Stimulated activated CD8-positive, alpha-beta memory T cell treated with anti-CD3 and anti-CD28 coated beads, Interleukin-4, amount 100 ng/mL, for 4 hours (primary cell): ENCODE measurements around the gene ZKSCAN8.
A peak's percentile ranks its signal among the peaks of the same experiment; 100 is the strongest.

Experiments
- DNase-seq, 2 donors: peaks; one replicate each; pipeline ENCODE4 v3.0.0-alpha.2; 2020; ENCODE audit warnings: low read depth in 2 of 2, low spot score in 1 of 2

ZKSCAN8 gene

DNA sequence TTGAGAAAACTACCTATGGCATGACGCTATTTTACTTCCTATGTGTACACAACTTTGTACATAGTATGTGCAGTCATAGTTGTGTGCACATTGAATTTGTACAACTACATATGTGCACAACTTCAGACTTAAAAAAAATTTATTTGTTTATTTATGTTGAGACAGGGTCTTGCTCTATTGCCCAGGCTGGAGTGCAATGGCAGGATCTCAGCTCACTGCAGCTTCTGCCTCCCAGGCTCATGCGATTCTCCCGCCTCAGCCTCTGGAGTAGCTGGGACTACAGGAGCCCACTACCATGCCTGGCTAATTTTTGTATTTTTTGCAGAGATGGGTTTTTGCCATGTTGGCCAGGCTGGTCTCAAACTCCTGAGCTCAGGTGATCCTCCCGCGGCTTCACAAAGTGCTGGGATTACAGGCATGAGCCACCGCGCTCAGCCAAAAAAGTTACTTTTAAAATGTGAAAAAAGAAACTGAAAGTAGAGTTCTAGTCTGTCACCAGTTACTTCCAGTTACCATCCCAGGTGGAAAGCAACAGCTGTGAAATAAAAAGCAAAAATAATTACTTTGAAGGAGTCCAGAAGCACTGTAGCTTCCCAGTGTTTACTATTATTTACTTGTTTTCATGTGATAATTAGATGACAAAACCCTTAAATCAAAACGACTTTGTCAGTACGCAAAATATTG, 1.7 kb upstream of the ZKSCAN8 start:
- no peak for DNase-seq

DNA sequence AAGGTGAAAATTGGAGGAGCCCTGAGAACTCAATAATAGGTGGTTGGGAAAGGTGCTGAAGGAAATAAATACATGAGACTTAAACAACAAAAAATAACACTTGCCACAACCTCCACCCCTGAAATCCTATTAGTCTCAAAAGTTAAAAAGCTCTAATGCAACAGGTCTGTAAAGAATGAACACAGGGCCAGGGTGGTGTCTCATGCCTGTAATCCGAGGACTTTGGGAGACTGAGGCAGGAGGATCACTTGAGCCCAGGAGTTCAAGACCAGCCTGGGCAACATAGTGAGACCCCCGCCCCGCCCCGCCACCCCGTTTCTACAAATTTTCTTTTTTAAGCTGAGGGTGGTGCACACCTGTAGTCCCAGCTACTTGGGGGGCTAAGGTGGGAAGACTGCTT, 1.1 kb upstream of the ZKSCAN8 start:
- no peak for DNase-seq

DNA sequence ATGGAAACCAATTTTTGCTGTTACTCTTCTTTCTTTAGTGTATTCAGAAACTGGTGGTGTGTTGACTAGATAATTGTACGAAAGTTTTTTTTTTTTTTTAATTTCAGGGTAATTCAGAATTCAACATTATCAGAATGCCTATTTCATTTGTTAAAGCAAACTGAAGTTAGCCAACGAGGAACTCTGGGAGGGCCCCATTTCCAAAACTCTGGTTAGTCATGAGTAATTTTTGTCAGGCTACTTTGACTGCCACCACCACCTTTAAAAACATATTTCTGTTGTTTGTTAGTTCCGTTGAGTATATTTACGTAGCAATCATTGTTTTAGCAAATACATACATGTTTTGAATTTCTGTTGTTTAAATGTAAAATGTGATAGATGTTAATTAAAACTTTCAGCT, 763 bp downstream of the ZKSCAN8 start:
- DNase-seq, result no peak

DNA sequence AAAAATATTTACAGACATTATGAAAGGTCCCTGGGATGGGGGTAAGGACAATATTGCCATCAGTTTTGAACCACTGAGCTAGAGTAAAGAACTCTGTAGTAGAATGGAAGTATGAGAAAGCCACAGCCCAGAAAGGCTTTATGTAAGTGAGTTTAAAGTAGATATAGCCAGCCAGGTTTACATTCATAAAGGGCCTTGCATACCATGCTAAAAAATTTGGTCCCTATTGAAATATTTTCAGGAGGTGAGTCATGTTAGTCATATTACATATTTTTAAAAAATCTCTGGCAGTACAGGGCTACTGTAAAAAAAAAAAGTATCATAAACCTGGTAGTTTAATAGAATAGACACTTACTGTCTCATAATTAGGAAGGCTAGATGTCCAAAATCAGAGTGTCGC, 3.5 kb downstream of the ZKSCAN8 start:
- no peak for DNase-seq

DNA sequence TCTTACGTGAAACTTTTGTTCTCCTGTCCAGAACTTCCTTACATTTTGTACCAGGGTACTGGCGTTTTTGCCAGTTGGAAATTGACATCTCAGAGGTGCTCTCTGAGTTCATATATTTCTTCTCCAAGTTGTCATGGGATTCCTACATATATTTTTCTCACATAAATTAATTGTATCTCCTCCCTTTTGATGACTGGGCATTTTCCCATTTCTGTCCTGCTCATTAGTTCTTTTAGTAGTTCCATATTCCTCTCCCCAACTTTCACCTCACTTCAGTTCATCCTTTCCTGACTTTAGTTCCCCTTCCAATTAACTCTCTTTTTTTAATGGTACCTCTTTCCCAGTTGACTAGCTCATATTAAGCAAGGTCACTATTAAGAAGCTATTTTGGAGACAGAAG, 10.8 kb downstream of the ZKSCAN8 start:
- no peak for DNase-seq

DNA sequence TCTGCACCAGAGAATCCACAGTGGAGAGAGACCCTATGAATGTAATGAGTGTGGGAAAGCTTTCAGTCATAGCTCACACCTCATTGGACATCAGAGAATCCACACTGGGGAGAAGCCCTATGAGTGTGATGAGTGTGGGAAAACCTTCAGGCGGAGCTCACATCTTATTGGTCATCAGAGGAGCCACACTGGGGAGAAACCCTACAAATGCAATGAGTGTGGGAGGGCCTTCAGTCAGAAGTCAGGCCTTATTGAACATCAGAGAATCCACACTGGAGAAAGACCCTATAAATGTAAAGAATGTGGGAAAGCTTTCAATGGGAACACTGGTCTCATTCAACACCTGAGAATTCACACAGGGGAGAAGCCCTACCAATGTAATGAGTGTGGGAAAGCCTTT, 11.9 kb downstream of the ZKSCAN8 start:
- DNase-seq, result no peak

DNA sequence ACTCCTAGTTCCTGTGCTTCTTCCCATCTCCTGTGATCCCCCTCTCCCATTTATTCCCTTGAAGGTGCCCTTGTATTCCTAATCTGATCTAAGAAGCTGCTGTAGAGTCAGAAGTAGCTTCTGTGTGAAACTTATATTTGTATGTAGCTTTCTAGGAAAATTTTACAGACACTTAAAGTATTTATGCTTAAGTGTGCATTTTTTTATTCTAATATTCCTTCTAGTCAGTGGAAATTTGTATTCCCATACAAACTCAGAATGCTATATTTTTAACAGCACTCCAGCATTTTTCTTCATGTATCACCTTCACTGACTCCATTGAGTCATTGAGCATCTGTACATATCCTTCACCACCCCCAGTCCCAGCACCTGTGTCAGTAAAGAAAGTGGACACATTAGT, 12.7 kb downstream of the ZKSCAN8 start:
- DNase-seq, result no peak

DNA sequence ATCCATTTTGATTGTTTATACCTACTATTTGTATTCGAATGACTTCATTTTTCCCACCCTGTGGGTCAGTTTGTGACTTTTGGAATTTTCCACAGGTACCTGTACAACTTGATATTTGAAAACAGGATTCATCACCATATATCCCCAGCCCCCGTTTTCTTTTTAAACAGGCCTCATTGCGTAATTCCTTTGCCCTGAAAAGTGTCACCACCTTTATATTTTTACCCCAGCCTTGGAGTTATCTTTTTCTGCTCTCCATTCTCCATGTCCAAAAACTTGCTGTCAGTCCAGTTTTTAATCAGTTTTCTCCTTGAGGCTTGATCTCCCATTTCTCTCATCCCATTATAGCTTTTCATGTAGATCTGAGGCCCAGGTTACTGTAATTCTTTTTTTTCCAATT, 16.6 kb downstream of the ZKSCAN8 start:
- DNase-seq, result no peak

DNA sequence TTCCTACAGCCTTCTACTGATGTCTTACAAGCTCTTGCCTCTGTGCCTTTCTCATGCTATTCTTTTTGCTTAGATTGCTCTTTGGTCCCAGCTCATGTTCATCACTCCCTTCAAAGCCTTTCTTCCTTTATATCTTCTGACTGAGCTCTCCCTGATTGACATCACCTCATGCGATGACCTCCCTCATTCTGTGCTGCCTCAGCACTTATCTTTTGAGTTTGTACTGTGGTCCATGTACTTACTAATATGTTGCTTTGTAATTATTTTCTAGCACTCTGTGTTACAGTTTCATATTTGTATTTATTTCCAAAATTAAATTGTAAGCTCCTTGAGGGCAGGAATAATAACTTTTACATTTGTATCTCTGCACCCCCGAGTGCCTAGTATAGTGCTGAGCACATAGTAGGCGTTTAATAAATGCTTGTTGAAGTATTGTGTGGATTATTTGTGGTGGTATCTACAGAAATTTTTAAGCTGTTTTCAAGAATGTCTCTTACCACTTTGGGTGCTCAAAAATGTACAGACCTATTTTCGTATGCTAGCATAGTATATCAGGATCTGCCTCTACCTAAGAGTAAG, 17.4 kb downstream of the ZKSCAN8 start:
- DNase-seq, result no peak

DNA sequence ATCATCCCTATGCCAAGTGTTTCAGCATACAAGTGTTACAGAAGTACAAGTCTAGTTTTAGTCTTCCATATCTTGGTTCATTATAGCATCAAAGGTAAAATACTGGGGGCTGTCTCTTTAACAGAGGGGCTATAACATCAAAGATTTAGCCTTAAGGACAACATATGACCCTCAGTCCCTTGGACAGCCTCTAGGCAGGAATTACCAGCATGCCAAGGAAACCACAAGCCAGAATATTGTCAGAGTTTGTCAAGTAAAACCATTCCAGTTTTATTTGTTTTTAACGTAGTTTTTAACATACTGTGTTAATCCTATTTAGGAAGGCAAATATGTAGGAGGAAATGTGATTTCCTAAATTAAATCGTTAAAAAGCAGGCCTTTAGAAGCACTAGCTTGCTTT, 18.6 kb downstream of the ZKSCAN8 start:
- DNase-seq, result no peak

DNA sequence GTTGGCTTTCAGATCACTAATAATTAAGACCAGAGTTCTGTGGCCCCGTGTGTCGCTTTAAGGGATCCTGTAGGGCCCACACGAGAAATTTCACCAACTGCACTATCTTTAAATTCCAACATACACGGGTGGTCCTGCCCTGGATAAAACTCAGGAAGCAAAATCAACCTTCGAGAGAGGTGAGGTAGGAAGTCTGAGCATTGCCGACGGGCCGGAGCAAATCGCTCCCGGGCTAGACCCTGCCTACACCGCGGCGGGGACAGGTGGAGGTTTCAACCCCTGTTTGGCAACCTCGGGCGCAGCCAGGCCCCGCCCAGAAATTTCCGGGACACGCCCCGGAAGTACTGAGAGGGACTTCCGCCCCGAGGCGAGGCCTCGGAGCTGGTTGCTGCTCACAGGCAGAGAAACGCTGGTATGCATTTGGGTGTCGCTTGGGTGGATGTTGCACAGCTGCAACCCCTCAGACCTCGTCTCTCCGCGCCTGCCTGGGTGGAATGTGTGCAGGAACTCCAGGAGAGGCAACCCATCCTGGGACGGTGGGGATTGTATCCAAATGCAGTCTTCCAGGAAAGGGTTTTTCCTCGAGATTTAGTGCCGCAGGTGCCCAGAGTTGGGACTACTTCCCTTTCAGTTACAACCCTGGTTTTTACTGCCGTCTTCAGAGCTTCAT, 19.9 kb downstream of the ZKSCAN8 start:
- DNase-seq, result peak; percentile 64 to 67

DNA sequence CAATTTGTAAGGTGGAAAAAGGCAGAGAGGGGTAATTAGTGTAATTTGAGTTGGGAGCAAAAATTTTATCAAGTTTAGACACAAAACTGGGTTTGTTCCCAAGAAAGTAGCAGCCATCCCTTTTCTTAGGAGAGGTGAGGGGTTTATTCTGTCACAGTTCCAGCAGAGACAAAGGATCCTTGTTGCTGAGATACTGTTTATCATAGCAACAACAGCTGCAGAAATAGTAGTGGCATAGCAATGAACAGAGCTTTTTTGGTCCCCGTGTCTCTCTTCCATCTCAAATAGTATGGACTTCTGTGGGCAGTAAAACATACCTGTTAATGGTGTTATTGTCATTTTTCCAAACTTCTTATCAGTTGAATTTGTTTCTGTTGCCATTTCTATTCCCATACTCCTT, 23.9 kb downstream of the ZKSCAN8 start:
- DNase-seq, result no peak

DNA sequence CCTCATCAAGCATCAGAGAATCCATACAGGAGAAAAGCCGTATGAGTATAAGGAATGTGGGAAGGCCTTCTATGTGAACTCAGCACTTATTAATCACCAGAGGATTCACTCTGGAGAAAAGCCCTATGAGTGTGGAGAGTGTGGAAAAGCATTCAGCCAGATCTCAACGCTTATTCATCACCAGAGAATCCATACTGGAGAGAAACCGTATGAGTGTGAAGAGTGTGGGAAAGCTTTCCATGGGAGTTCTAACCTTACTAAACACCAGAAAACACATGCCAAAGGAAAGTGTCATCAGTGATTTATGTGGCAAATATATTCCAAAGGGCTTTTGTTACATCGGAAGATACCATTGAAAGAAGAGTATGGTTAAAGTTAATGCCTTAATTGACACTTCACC, 25.4 kb downstream of the ZKSCAN8 start:
- no peak for DNase-seq

DNA sequence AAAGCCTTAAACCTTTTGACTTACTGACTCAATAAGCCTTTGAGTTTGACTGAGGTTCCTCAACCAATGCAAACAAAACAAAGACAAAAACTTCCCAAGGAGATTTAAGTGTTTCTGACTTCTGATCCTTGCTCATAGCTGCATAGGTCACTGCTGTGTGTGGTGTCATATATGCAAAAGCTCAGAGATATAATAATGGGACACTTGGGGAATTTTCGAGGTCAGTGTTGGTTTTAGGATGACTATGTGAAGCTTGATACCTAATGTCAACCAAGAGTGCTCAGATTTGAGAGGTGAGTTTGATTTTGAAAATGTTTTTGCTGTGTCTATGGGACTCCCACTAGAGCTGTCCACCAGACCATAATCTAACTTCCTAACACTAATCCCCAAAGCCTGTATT, 26.2 kb downstream of the ZKSCAN8 start:
- DNase-seq, result no peak

DNA sequence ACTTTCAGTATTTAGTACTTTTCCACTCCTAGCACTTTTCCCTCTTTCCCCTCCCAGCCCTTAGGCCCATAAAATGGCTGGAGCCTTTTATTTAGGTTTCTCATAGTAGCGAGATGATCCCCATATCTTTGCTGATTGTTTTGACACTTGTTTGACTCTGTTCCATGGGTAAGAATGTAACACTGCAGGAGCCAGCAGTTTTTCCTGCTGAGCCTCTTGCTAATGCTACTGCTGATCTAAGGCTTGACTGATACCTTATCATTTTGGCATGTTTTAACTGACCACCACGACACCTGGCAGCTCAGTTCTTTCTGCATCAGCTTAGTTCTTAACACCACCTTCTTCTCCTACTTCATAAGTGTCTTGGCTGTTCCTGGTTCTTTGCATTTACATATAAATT, 29.6 kb downstream of the ZKSCAN8 start:
- no peak for DNase-seq

DNA sequence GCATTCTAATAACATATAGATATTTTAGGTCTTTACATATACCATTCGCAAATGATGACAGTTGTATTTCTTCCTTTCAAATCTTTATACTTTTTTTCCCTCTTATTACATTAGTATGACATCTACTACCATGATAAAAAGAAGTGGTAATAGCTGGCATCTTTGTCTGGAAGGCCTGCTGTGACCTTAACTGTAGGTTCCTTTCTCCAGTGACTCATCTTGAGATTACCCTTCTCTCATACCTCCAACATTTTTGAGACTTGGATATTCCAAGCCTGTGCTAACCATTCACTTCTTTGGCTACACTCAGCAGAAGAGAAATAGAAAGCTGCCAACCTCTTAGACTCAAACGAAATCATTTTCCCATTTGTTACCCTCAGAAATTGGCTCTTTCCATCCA, 30.3 kb downstream of the ZKSCAN8 start:
- no peak for DNase-seq

DNA sequence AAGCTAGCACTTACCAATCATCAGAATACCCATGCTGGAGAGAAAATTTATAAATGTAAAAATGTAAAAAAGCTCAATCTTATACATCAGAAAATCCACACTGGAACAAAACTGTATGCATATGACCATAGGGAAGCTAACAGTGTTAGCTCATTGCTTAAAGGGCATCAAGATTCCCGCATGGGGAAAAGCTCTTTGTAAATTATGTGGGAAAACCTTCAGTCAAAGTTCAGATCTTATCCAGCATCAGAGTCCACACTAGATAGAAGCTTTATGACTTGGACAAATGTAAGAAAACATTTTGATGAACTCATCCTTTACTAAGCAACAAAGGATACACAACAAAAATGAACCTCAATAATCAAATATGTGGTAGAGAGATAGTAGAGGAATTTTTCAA, 34.7 kb downstream of the ZKSCAN8 start:
- DNase-seq, result no peak

DNA sequence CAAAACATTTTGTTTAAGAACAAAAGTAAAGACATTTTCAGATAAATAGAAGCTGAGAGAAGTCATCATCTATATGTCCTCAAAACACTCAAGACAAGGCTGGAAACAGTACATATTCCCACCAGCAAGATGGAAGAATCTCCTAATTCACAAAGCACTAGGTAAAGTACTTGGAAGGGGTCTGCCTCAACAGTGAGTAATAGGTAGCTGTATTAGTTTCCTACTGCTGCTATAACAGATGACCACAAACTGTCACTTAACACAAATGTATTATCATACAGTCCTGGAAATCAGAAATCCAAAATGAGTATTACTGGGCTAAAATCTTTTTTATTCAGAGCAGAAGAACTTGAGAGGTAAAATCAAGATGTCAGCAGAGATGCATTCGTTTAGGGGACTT, 40.6 kb downstream of the ZKSCAN8 start:
- no peak for DNase-seq

DNA sequence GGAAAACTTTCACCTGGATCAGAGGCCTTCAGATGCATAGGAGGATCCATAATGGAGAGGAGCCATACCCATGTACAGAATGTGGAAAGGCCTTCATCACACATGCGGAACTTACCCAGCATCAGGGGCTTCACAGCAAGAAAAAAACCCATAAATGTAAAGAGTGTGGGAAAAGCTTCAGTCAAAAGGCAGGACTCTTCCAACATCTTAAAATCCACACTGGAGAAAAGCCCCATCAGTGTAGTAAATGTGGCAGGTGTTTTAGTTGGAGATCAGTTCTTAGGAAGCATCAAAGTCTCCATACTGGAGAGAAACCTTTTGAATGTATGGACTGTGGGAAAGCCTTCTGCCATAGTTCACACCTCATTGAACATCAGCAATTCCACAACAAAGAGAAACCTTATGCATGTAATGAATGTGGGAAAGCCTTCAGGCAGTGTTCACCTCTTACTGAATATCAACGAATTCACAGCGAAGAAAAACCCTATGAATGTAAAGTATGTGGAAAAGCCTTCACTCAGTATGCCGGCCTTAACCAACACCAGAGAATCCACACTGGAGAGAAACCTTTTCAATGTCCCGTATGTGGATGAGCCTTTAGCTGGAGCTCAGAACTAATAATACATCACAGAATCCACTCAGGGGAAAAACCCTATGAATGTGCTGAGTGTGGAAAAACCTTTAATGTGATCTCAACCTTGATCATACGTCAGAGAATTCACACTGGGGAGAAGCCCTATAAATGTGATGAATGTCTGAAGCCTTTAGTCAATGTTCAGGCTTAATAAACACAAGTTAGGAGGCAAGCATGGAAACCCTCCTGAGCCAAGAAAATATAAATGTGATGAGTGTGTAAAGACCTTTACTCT, 46.7 kb downstream of the ZKSCAN8 start:
- no peak for DNase-seq

DNA sequence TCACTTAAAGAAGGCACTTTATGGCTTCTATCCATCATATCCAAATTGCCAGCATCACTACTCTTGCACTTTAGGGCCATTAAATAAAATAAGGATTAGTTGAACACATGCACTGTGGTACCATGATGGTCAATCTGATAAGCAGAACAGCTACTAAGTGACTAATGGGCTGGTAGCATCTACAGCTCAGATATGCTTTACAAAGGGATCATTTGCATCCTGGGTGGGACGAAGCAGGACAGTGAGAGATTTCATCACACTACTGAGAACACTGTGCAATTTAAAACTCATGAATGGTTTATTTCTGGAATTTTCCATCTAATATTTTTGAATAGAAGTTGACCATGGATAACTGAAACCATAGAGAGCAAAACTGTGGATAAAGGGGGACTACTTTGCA, 58.3 kb downstream of the ZKSCAN8 start:
- no peak for DNase-seq

DNA sequence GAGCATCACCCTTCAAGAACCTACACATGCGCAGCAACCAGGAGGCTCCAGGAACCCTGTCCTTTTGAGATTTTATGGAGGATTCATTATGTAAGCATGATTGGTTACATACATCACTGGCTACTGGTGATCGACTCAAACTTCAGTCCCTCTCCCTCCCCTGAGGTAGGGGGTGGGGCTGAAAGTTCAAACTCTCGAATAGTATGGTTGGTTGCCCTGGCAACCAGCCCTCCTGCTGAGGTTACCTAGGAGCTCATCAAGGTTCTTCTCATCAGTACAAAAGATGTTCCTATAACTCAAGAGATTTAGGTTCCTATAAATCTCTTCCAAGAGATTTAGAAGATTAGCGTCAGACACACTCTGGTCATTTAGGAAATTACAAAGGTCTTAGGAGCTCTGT, 61.5 kb downstream of the ZKSCAN8 start:
- no peak for DNase-seq

DNA sequence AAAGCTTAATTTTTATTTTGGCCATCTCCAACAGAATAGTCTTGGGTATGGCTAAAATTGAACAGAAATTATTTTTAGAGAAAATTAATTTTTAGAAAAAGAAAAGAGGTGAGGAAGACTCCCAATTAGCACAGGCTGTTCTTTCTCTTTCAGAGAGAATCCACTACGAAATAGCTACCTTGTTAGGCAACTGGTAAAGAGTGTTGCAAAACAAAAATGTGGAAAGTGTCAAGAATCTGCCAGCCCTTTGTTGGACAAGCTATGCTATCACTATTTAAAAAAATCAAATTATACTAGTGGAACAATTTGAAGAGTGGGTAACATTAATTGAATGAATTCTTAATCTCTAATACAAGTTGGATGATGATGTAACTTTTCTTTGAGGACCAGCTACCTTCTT, 64.2 kb downstream of the ZKSCAN8 start:
- DNase-seq, result no peak
